HEK293 (cell line): ENCODE results near the gene DCDC2.

ENCODE experiments used
- CTCF ChIA-PET: fragments of 350-600 bp; formaldehyde crosslinking; extraction: SDS; loops from one replicate; lab custom pipeline; 2021; ENCODE audit warnings: antibody characterized with exemption; lab: Yijun Ruan, JAX
- POLR2A ChIA-PET: fragments of 300-600 bp; formaldehyde crosslinking; extraction: SDS; loops from one replicate; lab custom pipeline; 2020; ENCODE audit warnings: antibody characterized with exemption, inconsistent platforms; lab: Yijun Ruan, JAX
- H3K27ac ChIP-seq: fragments of 200-500 bp; sonication (Bioruptor generic); 2 replicates; pipeline ENCODE4 v1.5.1; 2014; ENCODE audit warnings: low read depth, low read length, control low read depth, inconsistent platforms; ENCODE audit errors: extremely low read depth
- H3K36me3 ChIP-seq, 2 experiments: fragments of 200-500 bp in 1 of 2; sonication (Bioruptor generic) in 1 of 2; 1 replicate in 1 of 2; 2 replicates in 1 of 2; pipeline ENCODE4 v1.5.1; 2014 to 2017; ENCODE audit warnings: inconsistent platforms in 2 of 2, low read length in 2 of 2; ENCODE audit not compliant: control insufficient read depth in 2 of 2, insufficient read depth in 1 of 2
- H3K4me1 ChIP-seq: fragments of 200-500 bp; sonication (Bioruptor generic); 2 replicates; pipeline ENCODE4 v1.5.1; 2014; ENCODE audit warnings: mild to moderate bottlenecking, low read length, inconsistent platforms; ENCODE audit not compliant: control insufficient read depth, insufficient read depth
- H3K4me3 ChIP-seq: 2 replicates; pipeline ENCODE4 v1.5.1; 2011; ENCODE audit warnings: low read depth, mild to moderate bottlenecking, control low read depth, low read length, moderate library complexity
- H3K9me3 ChIP-seq: fragments of 200-500 bp; sonication (Bioruptor generic); 2 replicates; pipeline ENCODE4 v1.5.1; 2014; ENCODE audit warnings: low read depth, low read length, inconsistent platforms; ENCODE audit not compliant: control insufficient read depth, insufficient read depth
- GLI2 ChIP-seq: fragments of 450-650 bp; formaldehyde crosslinking; IDR thresholded peaks from 2 replicates; pipeline ENCODE4; 2017; ENCODE audit warnings: missing biosample characterization, missing genetic modification characterization, low read depth, borderline replicate concordance
- KLF8 ChIP-seq: fragments of 450-650 bp; formaldehyde crosslinking; IDR thresholded peaks from 2 replicates; pipeline ENCODE4 v1.5.1; 2016; ENCODE audit warnings: missing biosample characterization, missing genetic modification characterization
- KLF9 ChIP-seq: fragments of 450-650 bp; formaldehyde crosslinking; IDR thresholded peaks from 2 replicates; pipeline ENCODE4 v1.5.1; 2016; ENCODE audit warnings: missing biosample characterization, missing genetic modification characterization, low read depth
- PRDM1 ChIP-seq: fragments of 450-650 bp; formaldehyde crosslinking; IDR thresholded peaks from 2 replicates; pipeline ENCODE4; 2016; ENCODE audit warnings: missing biosample characterization, missing genetic modification characterization
- PRDM6 ChIP-seq: fragments of 450-650 bp; formaldehyde crosslinking; IDR thresholded peaks from 2 replicates; pipeline ENCODE4 v1.5.1; 2017; ENCODE audit warnings: missing biosample characterization, missing genetic modification characterization
- ZBTB17 ChIP-seq: fragments of 450-650 bp; formaldehyde crosslinking; IDR thresholded peaks from 2 replicates; pipeline ENCODE4 v1.5.1; 2016; ENCODE audit warnings: missing biosample characterization, missing genetic modification characterization
- ZBTB26 ChIP-seq: fragments of 450-650 bp; formaldehyde crosslinking; optimal IDR thresholded peaks from 2 replicates; pipeline ENCODE3; 2016; ENCODE audit warnings: missing biosample characterization, mild to moderate bottlenecking, missing genetic modification characterization
- ZNF221 ChIP-seq: fragments of 450-650 bp; formaldehyde crosslinking; IDR thresholded peaks from 2 replicates; pipeline ENCODE4 v1.5.1; 2017; ENCODE audit warnings: missing biosample characterization, missing genetic modification characterization, borderline replicate concordance
- ZNF394 ChIP-seq: fragments of 450-650 bp; formaldehyde crosslinking; IDR thresholded peaks from 2 replicates; pipeline ENCODE4 v1.5.1; 2016; ENCODE audit warnings: missing biosample characterization, missing genetic modification characterization, mild to moderate bottlenecking, moderate library complexity, borderline replicate concordance
- ZNF449 ChIP-seq: fragments of 450-650 bp; formaldehyde crosslinking; IDR thresholded peaks from 2 replicates; pipeline ENCODE4 v1.5.1; 2017; ENCODE audit warnings: missing biosample characterization, mild to moderate bottlenecking, missing genetic modification characterization, moderate library complexity
- ZNF548 ChIP-seq: fragments of 450-650 bp; formaldehyde crosslinking; IDR thresholded peaks from 2 replicates; pipeline ENCODE4 v1.5.1; 2016; ENCODE audit warnings: missing biosample characterization, missing genetic modification characterization
- ZNF558 ChIP-seq: fragments of 450-650 bp; formaldehyde crosslinking; IDR thresholded peaks from 2 replicates; pipeline ENCODE4 v1.5.1; 2016; ENCODE audit warnings: missing biosample characterization, missing genetic modification characterization
- ZNF561 ChIP-seq: fragments of 450-650 bp; IDR thresholded peaks from 2 replicates; pipeline ENCODE4 v1.5.1; 2018; ENCODE audit warnings: missing biosample characterization, missing genetic modification characterization, borderline replicate concordance
- ZNF621 ChIP-seq: fragments of 450-650 bp; formaldehyde crosslinking; IDR thresholded peaks from 2 replicates; pipeline ENCODE4 v1.5.1; 2017; ENCODE audit warnings: missing biosample characterization, missing genetic modification characterization
- ZNF660 ChIP-seq: fragments of 450-650 bp; IDR thresholded peaks from 2 replicates; pipeline ENCODE4 v1.5.1; 2018; ENCODE audit warnings: missing biosample characterization, mild to moderate bottlenecking, missing genetic modification characterization
- ZNF707 ChIP-seq: fragments of 450-650 bp; formaldehyde crosslinking; IDR thresholded peaks from 2 replicates; pipeline ENCODE4 v1.5.1; 2016; ENCODE audit warnings: missing biosample characterization, missing genetic modification characterization
- TF ChIP-seq, protein P1 (sequence below): fragments of 450-650 bp; formaldehyde crosslinking; IDR thresholded peaks from 2 replicates; pipeline ENCODE4 v1.5.1; 2016; ENCODE audit warnings: missing biosample characterization, missing genetic modification characterization
- TF ChIP-seq, protein P2 (sequence below): fragments of 450-650 bp; formaldehyde crosslinking; IDR thresholded peaks from 2 replicates; pipeline ENCODE4 v1.5.1; 2016; ENCODE audit warnings: missing biosample characterization, missing genetic modification characterization
- TF ChIP-seq, protein P3 (sequence below): fragments of 450-650 bp; formaldehyde crosslinking; IDR thresholded peaks from 2 replicates; pipeline ENCODE4 v1.5.1; 2017; ENCODE audit warnings: missing biosample characterization, missing genetic modification characterization

DCDC2 gene

GRCh38 chr6:24126586-24127192 lies 231.2 kb downstream of the DCDC2 start:
- H3K4me3 ChIP-seq = no peak overlapping the region
- ChIA-PET CTCF (interaction anchor here (0.5 to 1.0 kb wide), 4 partner anchors 26 to 703 kb away, joined by 3 to 5 read pairs (median 4); no protein-coding TSS in a partner anchor), POLR2A (interaction anchor here (0.7 to 0.9 kb wide), 2 partner anchors 232 to 276 kb away, joined by 3 to 4 read pairs; partner anchors contain the start of gene MRS2)
- H3K27ac ChIP-seq = no peak overlapping the region
- no peaks in the 10 kb centered on the region for H3K4me1 ChIP-seq
- no peaks in the 10 kb centered on the region for H3K36me3 ChIP-seq
- TF ChIP-seq PRDM6 (tag by site-specific recombination) (no peak), KLF8 (tag by site-specific recombination) (0 out of 2 replicates have a peak, but pooled peaks have one; percentile 26), ZBTB17 (tag by site-specific recombination) (0 out of 2 replicates have a peak, but pooled peaks have one; percentile 23), ZNF394 (peak; percentile 82), ZNF621 (no peak), GLI2 (tag by site-specific recombination) (no peak), ZNF561 (no peak), ZNF660 (tag by site-specific recombination) (0 out of 2 replicates have a peak, but pooled peaks have one; percentile 26), PRDM1 (peak; percentile 69), ZNF548 (tag by site-specific recombination) (no peak)
- TF ChIP-seq, protein P1, sequence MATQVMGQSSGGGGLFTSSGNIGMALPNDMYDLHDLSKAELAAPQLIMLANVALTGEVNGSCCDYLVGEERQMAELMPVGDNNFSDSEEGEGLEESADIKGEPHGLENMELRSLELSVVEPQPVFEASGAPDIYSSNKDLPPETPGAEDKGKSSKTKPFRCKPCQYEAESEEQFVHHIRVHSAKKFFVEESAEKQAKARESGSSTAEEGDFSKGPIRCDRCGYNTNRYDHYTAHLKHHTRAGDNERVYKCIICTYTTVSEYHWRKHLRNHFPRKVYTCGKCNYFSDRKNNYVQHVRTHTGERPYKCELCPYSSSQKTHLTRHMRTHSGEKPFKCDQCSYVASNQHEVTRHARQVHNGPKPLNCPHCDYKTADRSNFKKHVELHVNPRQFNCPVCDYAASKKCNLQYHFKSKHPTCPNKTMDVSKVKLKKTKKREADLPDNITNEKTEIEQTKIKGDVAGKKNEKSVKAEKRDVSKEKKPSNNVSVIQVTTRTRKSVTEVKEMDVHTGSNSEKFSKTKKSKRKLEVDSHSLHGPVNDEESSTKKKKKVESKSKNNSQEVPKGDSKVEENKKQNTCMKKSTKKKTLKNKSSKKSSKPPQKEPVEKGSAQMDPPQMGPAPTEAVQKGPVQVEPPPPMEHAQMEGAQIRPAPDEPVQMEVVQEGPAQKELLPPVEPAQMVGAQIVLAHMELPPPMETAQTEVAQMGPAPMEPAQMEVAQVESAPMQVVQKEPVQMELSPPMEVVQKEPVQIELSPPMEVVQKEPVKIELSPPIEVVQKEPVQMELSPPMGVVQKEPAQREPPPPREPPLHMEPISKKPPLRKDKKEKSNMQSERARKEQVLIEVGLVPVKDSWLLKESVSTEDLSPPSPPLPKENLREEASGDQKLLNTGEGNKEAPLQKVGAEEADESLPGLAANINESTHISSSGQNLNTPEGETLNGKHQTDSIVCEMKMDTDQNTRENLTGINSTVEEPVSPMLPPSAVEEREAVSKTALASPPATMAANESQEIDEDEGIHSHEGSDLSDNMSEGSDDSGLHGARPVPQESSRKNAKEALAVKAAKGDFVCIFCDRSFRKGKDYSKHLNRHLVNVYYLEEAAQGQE (tag by site-specific recombination) = peak; percentile 98
- H3K9me3 ChIP-seq = no peaks in the 10 kb centered on the region

DNA sequence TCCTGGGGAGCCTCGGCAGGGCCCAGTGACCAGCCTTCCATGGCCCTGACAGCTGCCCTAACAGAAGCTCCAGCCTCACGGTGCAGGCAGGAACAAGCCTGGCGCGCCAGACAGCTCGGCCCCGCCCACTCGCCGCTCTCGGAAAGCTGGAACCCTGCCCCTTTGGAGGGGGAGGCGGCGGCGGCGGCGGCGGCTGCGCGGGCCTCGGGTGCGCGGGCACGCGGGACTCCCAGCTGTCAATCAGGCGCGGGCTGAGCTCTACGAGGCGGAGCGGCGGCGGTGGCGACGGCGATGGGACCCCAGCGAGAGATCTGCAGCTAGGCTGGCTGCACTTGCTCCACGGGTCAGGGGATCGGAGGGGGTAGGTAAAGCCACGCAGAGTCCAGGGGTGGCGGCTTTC lies 231.9 kb downstream of the DCDC2 start, which contains the start of gene NRSN1:
Gene NRSN1, plus strand, starts transcription at position 236 of the 400 bp plus-strand sequence. CDS start 8,113 bp downstream, outside the sequence.
- ChIA-PET CTCF (interaction anchor here (0.7 kb wide), 1 partner anchor 87 kb away, joined by 5 read pairs; no protein-coding TSS in a partner anchor), POLR2A (no interaction called here)
- H3K9me3 ChIP-seq = no peaks in the 10 kb centered on the region
- no peaks in the 10 kb centered on the region for H3K36me3 ChIP-seq
- peak within 1 kb of the TSS; percentile 27 for H3K4me3 ChIP-seq
- H3K4me1 ChIP-seq = no peaks in the 10 kb centered on the region
- TF ChIP-seq KLF9 (tag by site-specific recombination) (0 out of 2 replicates have a peak, but pooled peaks have one; percentile 36), ZBTB26 (tag by site-specific recombination) (peak; percentile 34), ZNF558 (tag by site-specific recombination) (no peak)
- no peak within 1 kb of the TSS for H3K27ac ChIP-seq

DNA sequence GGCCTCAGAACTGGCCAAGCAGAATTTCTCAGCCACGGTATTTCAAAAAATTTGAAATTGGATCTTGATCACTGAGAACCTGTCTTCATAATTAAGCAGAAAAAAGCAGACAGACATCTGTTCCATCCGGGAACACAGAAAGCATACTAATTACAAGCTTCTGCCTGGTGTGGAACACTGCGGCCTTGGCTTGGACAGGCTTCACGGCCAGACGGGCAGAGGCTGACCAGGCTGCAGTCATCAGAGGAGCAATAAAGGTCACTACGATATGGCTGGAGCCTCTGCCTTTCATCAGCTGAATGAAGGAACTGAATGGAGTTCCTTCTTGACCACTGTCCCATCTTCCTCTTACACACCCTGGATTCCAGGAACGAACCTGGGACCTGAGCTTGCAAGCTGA lies 235.7 kb downstream of the DCDC2 start:
- ChIA-PET CTCF (no interaction called here), POLR2A (no interaction called here)
- H3K9me3 ChIP-seq = no peaks in the 10 kb centered on the region
- no peaks in the 10 kb centered on the region for H3K36me3 ChIP-seq
- H3K4me1 ChIP-seq = no peaks in the 10 kb centered on the region
- H3K4me3 ChIP-seq = no peak overlapping the region
- H3K27ac ChIP-seq = no peak overlapping the region
- no peak for TF ChIP-seq ZNF707 (tag by site-specific recombination)
- TF ChIP-seq, protein P2, sequence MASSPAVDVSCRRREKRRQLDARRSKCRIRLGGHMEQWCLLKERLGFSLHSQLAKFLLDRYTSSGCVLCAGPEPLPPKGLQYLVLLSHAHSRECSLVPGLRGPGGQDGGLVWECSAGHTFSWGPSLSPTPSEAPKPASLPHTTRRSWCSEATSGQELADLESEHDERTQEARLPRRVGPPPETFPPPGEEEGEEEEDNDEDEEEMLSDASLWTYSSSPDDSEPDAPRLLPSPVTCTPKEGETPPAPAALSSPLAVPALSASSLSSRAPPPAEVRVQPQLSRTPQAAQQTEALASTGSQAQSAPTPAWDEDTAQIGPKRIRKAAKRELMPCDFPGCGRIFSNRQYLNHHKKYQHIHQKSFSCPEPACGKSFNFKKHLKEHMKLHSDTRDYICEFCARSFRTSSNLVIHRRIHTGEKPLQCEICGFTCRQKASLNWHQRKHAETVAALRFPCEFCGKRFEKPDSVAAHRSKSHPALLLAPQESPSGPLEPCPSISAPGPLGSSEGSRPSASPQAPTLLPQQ (tag by site-specific recombination) = no peak
- TF ChIP-seq ZNF221 (tag by site-specific recombination) = no peak
- TF ChIP-seq, protein P3, sequence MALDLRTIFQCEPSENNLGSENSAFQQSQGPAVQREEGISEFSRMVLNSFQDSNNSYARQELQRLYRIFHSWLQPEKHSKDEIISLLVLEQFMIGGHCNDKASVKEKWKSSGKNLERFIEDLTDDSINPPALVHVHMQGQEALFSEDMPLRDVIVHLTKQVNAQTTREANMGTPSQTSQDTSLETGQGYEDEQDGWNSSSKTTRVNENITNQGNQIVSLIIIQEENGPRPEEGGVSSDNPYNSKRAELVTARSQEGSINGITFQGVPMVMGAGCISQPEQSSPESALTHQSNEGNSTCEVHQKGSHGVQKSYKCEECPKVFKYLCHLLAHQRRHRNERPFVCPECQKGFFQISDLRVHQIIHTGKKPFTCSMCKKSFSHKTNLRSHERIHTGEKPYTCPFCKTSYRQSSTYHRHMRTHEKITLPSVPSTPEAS (tag by site-specific recombination) = no peak
- TF ChIP-seq ZNF449 (tag by site-specific recombination) = no peak
